ENCODE measurements around the gene OTUB2.

OTUB2 gene

GRCh38 chr14:94038510-94038909, 12.4 kb downstream of the OTUB2 start:
- no peak overlapping the region for H3K4me3 ChIP-seq (replicated peaks; ENCODE audit: low read depth, low read length)
- DNase-seq (ENCODE audit: extremely low read depth, low read depth) = no peak
- TF ChIP-seq CTCF (IDR thresholded peaks at IDR 0.05; ENCODE audit: low read depth, low read length, missing control alignments) = no peak

GRCh38 chr14:94038921-94039629, 12.9 kb downstream of the OTUB2 start:
- no peak for DNase-seq (ENCODE audit: extremely low read depth, low read depth)
- H3K4me3 ChIP-seq (replicated peaks; ENCODE audit: low read depth, low read length) = no peak overlapping the region
- TF ChIP-seq CTCF (IDR thresholded peaks at IDR 0.05; ENCODE audit: low read depth, low read length, missing control alignments) = no peak

GRCh38 chr14:94040247-94040646, 14.1 kb downstream of the OTUB2 start:
- no peak overlapping the region for H3K4me3 ChIP-seq (replicated peaks; ENCODE audit: low read depth, low read length)
- no peak for TF ChIP-seq CTCF (IDR thresholded peaks at IDR 0.05; ENCODE audit: low read depth, low read length, missing control alignments)
- DNase-seq (ENCODE audit: extremely low read depth, low read depth) = no peak

GRCh38 chr14:94040796-94041195, 14.7 kb downstream of the OTUB2 start:
- no peak overlapping the region for H3K4me3 ChIP-seq (replicated peaks; ENCODE audit: low read depth, low read length)
- no peak for DNase-seq (ENCODE audit: extremely low read depth, low read depth)
- TF ChIP-seq CTCF (IDR thresholded peaks at IDR 0.05; ENCODE audit: low read depth, low read length, missing control alignments) = no peak

GRCh38 chr14:94041551-94042346, 15.6 kb downstream of the OTUB2 start:
- no peak for DNase-seq (ENCODE audit: extremely low read depth, low read depth)
- no peak overlapping the region for H3K4me3 ChIP-seq (replicated peaks; ENCODE audit: low read depth, low read length)
- TF ChIP-seq CTCF (IDR thresholded peaks at IDR 0.05; ENCODE audit: low read depth, low read length, missing control alignments) = no peak

GRCh38 chr14:94042433-94043091, 16.4 kb downstream of the OTUB2 start:
- no peak overlapping the region for H3K4me3 ChIP-seq (replicated peaks; ENCODE audit: low read depth, low read length)
- TF ChIP-seq CTCF (IDR thresholded peaks at IDR 0.05; ENCODE audit: low read depth, low read length, missing control alignments) = no peak
- no peak for DNase-seq (ENCODE audit: extremely low read depth, low read depth)
